Gastroesophageal sphincter (tissue), 3 donors: Measurements from ENCODE around the gene KPTN.
"Not testable (repeated sequence)": the region's sequence is repeated elsewhere in the genome, so short reads cannot be mapped to it uniquely, and the experiment has no call there.

Experiments used
- EP300 ChIP-seq: sonication (generic); formaldehyde crosslinking; IDR thresholded peaks from one replicate; pipeline ENCODE4 v1.6.1; 2017; ENCODE audit warnings: antibody characterized with exemption, mild to moderate bottlenecking
- POLR2A ChIP-seq, 2 donors: fragments of 450-650 bp; IDR thresholded peaks; one replicate each; pipeline ENCODE4 v1.6.1; 2017; ENCODE audit warnings: antibody characterized with exemption in 2 of 2, mild to moderate bottlenecking in 2 of 2, moderate library complexity in 1 of 2
- POLR2AphosphoS5 ChIP-seq: sonication (generic); formaldehyde crosslinking; IDR thresholded peaks from one replicate; pipeline ENCODE4 v1.6.1; 2017; ENCODE audit warnings: antibody characterized with exemption
- TF ChIP-seq, protein P1 (sequence below), 4 experiments: fragments of 200-600 bp in 2 of 4; fragments of 450-650 bp in 2 of 4; sonication (generic) in 1 of 4; IDR thresholded peaks; one replicate each; pipeline ENCODE4 v1.5.1; 2017 to 2019; ENCODE audit warnings: antibody characterized with exemption in 4 of 4, mild to moderate bottlenecking in 2 of 4, moderate library complexity in 2 of 4

GRCh38 chr19:47486220-47486619 lies 2.2 kb upstream of the KPTN start:
- TF ChIP-seq, protein P1, sequence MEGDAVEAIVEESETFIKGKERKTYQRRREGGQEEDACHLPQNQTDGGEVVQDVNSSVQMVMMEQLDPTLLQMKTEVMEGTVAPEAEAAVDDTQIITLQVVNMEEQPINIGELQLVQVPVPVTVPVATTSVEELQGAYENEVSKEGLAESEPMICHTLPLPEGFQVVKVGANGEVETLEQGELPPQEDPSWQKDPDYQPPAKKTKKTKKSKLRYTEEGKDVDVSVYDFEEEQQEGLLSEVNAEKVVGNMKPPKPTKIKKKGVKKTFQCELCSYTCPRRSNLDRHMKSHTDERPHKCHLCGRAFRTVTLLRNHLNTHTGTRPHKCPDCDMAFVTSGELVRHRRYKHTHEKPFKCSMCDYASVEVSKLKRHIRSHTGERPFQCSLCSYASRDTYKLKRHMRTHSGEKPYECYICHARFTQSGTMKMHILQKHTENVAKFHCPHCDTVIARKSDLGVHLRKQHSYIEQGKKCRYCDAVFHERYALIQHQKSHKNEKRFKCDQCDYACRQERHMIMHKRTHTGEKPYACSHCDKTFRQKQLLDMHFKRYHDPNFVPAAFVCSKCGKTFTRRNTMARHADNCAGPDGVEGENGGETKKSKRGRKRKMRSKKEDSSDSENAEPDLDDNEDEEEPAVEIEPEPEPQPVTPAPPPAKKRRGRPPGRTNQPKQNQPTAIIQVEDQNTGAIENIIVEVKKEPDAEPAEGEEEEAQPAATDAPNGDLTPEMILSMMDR (IDR thresholded peaks at IDR 0.05): not testable (repeated sequence)
- TF ChIP-seq POLR2A (IDR thresholded peaks at IDR 0.05); POLR2AphosphoS5; EP300: not testable (repeated sequence)
